DOHH2 (cell line): ENCODE measurements around the gene INSC.

Source experiments
- H3F3A ChIP-seq: fragments of 200-600 bp; sonication (generic), shearing (Covaris generic); 2 replicates; pipeline ENCODE4 v1.6.0; 2016; ENCODE audit warnings: antibody characterized with exemption, mild to moderate bottlenecking; ENCODE audit not compliant: control insufficient read depth, insufficient read depth
- H3K27ac ChIP-seq: fragments of 200-600 bp; sonication (generic); 2 replicates; pipeline ENCODE4 v1.5.1; 2014; ENCODE audit warnings: low read depth, mild to moderate bottlenecking, low read length, moderate library complexity
- H3K27me3 ChIP-seq: fragments of 200-600 bp; sonication (generic); 2 replicates; pipeline ENCODE4 v1.6.1; 2014; ENCODE audit warnings: mild to moderate bottlenecking, low read length, mixed read lengths; ENCODE audit not compliant: control insufficient read depth
- H3K36me3 ChIP-seq: fragments of 200-600 bp; sonication (generic); 2 replicates; pipeline ENCODE4 v1.6.1; 2014; ENCODE audit warnings: mild to moderate bottlenecking, low read length, moderate library complexity, mixed read lengths; ENCODE audit not compliant: control insufficient read depth
- H3K4me1 ChIP-seq: fragments of 200-600 bp; sonication (generic); 2 replicates; pipeline ENCODE4 v1.6.1; 2014; ENCODE audit warnings: mild to moderate bottlenecking, low read length, mixed read lengths; ENCODE audit not compliant: control insufficient read depth
- H3K4me2 ChIP-seq: fragments of 200-600 bp; sonication (generic); 2 replicates; pipeline ENCODE4 v1.6.0; 2014; ENCODE audit warnings: mild to moderate bottlenecking, low read length, moderate library complexity
- H3K4me3 ChIP-seq: fragments of 200-600 bp; sonication (generic); 2 replicates; pipeline ENCODE4 v1.5.1; 2014; ENCODE audit warnings: mild to moderate bottlenecking, low read length, mixed read lengths
- H3K79me2 ChIP-seq: fragments of 200-600 bp; sonication (generic); 2 replicates; pipeline ENCODE4 v1.6.1; 2014; ENCODE audit warnings: mild to moderate bottlenecking, low read length, mixed read lengths; ENCODE audit not compliant: control insufficient read depth
- H3K9me2 ChIP-seq: fragments of 200-600 bp; sonication (generic); replicated peaks from 2 replicates; pipeline ENCODE4 v1.6.1; 2014; ENCODE audit warnings: mild to moderate bottlenecking, low read length, mixed read lengths; ENCODE audit not compliant: control insufficient read depth
- H3K9me3 ChIP-seq: fragments of 200-600 bp; sonication (generic); 2 replicates; pipeline ENCODE4 v1.6.1; 2014; ENCODE audit warnings: antibody characterized with exemption, low read length, mixed read lengths; ENCODE audit not compliant: control insufficient read depth, insufficient read depth
- H4K20me1 ChIP-seq: fragments of 200-600 bp; sonication (generic); 2 replicates; pipeline ENCODE4 v1.6.0; 2014; ENCODE audit warnings: low read depth, mild to moderate bottlenecking, antibody characterized with exemption, low read length, moderate library complexity; ENCODE audit not compliant: control insufficient read depth, insufficient read depth
- CTCF ChIP-seq: fragments of 200-600 bp; sonication (generic); IDR thresholded peaks from one replicate; pipeline ENCODE4 v1.5.1; 2014; ENCODE audit warnings: antibody characterized with exemption, mild to moderate bottlenecking, low read depth, low read length; ENCODE audit not compliant: poor library complexity, severe bottlenecking
- EZH2phosphoT487 ChIP-seq: fragments of 200-600 bp; sonication (generic); IDR thresholded peaks from 2 replicates; pipeline ENCODE4 v1.6.1; 2017; ENCODE audit warnings: borderline replicate concordance, mild to moderate bottlenecking, antibody characterized with exemption, low read length, moderate library complexity, mixed read lengths

The INSC gene

GRCh38 chr11:15197696-15198095 is 83.0 kb downstream of the INSC start:
- H3K4me1 ChIP-seq = no peaks in the 10 kb centered on the region
- no peaks in the 10 kb centered on the region for H3K79me2 ChIP-seq
- H3K27ac ChIP-seq = no peak overlapping the region
- no peak overlapping the region for H3K4me3 ChIP-seq
- no peaks in the 10 kb centered on the region for H4K20me1 ChIP-seq
- H3K27me3 ChIP-seq = no peaks in the 10 kb centered on the region
- H3F3A ChIP-seq = no peaks in the 10 kb centered on the region
- no peaks in the 10 kb centered on the region for H3K36me3 ChIP-seq
- no peaks in the 10 kb centered on the region for H3K9me2 ChIP-seq
- no peaks in the 10 kb centered on the region for H3K9me3 ChIP-seq
- TF ChIP-seq CTCF (no peak), EZH2phosphoT487 (no peak)
- no peak overlapping the region for H3K4me2 ChIP-seq

- no peaks in the 10 kb centered on the region for H3K79me2 ChIP-seq
- H4K20me1 ChIP-seq = no peaks in the 10 kb centered on the region
- H3K27me3 ChIP-seq = no peaks in the 10 kb centered on the region
- H3K27ac ChIP-seq = no peak overlapping the region
- no peaks in the 10 kb centered on the region for H3K4me1 ChIP-seq
- H3K9me3 ChIP-seq = no peaks in the 10 kb centered on the region
- no peak overlapping the region for H3K4me3 ChIP-seq
- no peaks in the 10 kb centered on the region for H3K9me2 ChIP-seq
- no peaks in the 10 kb centered on the region for H3F3A ChIP-seq
- no peaks in the 10 kb centered on the region for H3K36me3 ChIP-seq
- TF ChIP-seq EZH2phosphoT487 = no peak
- no peak for TF ChIP-seq CTCF
- H3K4me2 ChIP-seq = no peak overlapping the region
These were observed 83.6 kb downstream of the INSC start for GRCh38 chr11:15198284-15198683.

- Histone ChIP-seq H3K27ac (no peak overlapping the region), H4K20me1 (no peaks in the 10 kb centered on the region), H3K79me2 (no peaks in the 10 kb centered on the region), H3K9me3 (no peaks in the 10 kb centered on the region), H3K4me3 (no peak overlapping the region), H3K9me2 (no peaks in the 10 kb centered on the region), H3K4me1 (no peaks in the 10 kb centered on the region), H3K27me3 (no peaks in the 10 kb centered on the region), H3K4me2 (no peak overlapping the region), H3K36me3 (no peaks in the 10 kb centered on the region), H3F3A (no peaks in the 10 kb centered on the region)
- TF ChIP-seq CTCF (no peak), EZH2phosphoT487 (no peak)
These were observed 85.0 kb downstream of the INSC start for GRCh38 chr11:15199693-15200092.

GRCh38 chr11:15200696-15201095 is 86.0 kb downstream of the INSC start:
- H3K4me1 ChIP-seq = no peaks in the 10 kb centered on the region
- no peaks in the 10 kb centered on the region for H3F3A ChIP-seq
- no peaks in the 10 kb centered on the region for H3K9me3 ChIP-seq
- H3K36me3 ChIP-seq = no peaks in the 10 kb centered on the region
- no peaks in the 10 kb centered on the region for H4K20me1 ChIP-seq
- TF ChIP-seq EZH2phosphoT487 (no peak), CTCF (no peak)
- no peaks in the 10 kb centered on the region for H3K9me2 ChIP-seq
- no peak overlapping the region for H3K4me3 ChIP-seq
- H3K27ac ChIP-seq = no peak overlapping the region
- no peak overlapping the region for H3K4me2 ChIP-seq
- H3K27me3 ChIP-seq = no peaks in the 10 kb centered on the region
- no peaks in the 10 kb centered on the region for H3K79me2 ChIP-seq
